IPS-15b (cell line): Measurements from ENCODE around the gene SINHCAF.
"Not testable (repeated sequence)": the region's sequence is repeated elsewhere in the genome, so short reads cannot be mapped to it uniquely, and the experiment has no call there.

Source experiments
- H3K27me3 ChIP-seq: one replicate; pipeline ENCODE4 v1.6.1; 2013; ENCODE audit warnings: low read length; ENCODE audit not compliant: control insufficient read depth, insufficient read depth
- H3K36me3 ChIP-seq: one replicate; pipeline ENCODE4 v1.6.1; 2013; ENCODE audit warnings: low read length; ENCODE audit not compliant: control insufficient read depth, insufficient read depth
- H3K4me1 ChIP-seq: one replicate; pipeline ENCODE4 v1.6.1; 2013; ENCODE audit warnings: mild to moderate bottlenecking, low read length; ENCODE audit not compliant: control insufficient read depth, insufficient read depth
- H3K4me3 ChIP-seq: one replicate; pipeline ENCODE4 v1.5.1; 2013; ENCODE audit warnings: low read depth, low read length
- H3K9ac ChIP-seq: one replicate; pipeline ENCODE4 v1.6.1; 2013; ENCODE audit warnings: low read depth, mild to moderate bottlenecking, low read length
- H3K9me3 ChIP-seq: one replicate; pipeline ENCODE4 v1.6.1; 2013; ENCODE audit warnings: mild to moderate bottlenecking, low read length; ENCODE audit not compliant: control insufficient read depth, insufficient read depth

SINHCAF gene

GRCh38 chr12:31250179-31250578 lies 75.8 kb downstream of the SINHCAF start:
- Histone ChIP-seq H3K27me3 (no peaks in the 10 kb centered on the region), H3K9me3 (no peaks in the 10 kb centered on the region), H3K4me3 (no peak overlapping the region), H3K9ac (no peak overlapping the region), H3K36me3 (no peaks in the 10 kb centered on the region), H3K4me1 (no peaks in the 10 kb centered on the region)

- Histone ChIP-seq H3K9ac (no peak overlapping the region), H3K36me3 (no peaks in the 10 kb centered on the region), H3K9me3 (no peaks in the 10 kb centered on the region), H3K4me1 (no peaks in the 10 kb centered on the region), H3K27me3 (no peaks in the 10 kb centered on the region), H3K4me3 (no peak overlapping the region)
Measured at GRCh38 chr12:31249356-31249755, 76.6 kb downstream of the SINHCAF start.

GRCh38 chr12:31248815-31249214 lies 77.1 kb downstream of the SINHCAF start:
- H3K27me3 ChIP-seq: no peaks in the 10 kb centered on the region

GRCh38 chr12:31248337-31248736 lies 77.6 kb downstream of the SINHCAF start:
- H3K9ac ChIP-seq: no peak overlapping the region
- H3K36me3 ChIP-seq: no peaks in the 10 kb centered on the region
- H3K27me3 ChIP-seq: no peaks in the 10 kb centered on the region
- H3K4me1 ChIP-seq: no peaks in the 10 kb centered on the region
- no peaks in the 10 kb centered on the region for H3K9me3 ChIP-seq
- H3K4me3 ChIP-seq: no peak overlapping the region

More at GRCh38 chr12:31248815-31249214, 77.1 kb downstream of the SINHCAF start:
- no peak overlapping the region for H3K4me3 ChIP-seq
- no peaks in the 10 kb centered on the region for H3K36me3 ChIP-seq
- no peaks in the 10 kb centered on the region for H3K4me1 ChIP-seq
- H3K9me3 ChIP-seq: no peaks in the 10 kb centered on the region
- no peak overlapping the region for H3K9ac ChIP-seq

GRCh38 chr12:31246470-31246850 lies 79.5 kb downstream of the SINHCAF start:
- Histone ChIP-seq H3K4me3 (no peak overlapping the region), H3K27me3 (no peaks in the 10 kb centered on the region), H3K9ac (peak overlapping the region; percentile 50), H3K36me3 (no peaks in the 10 kb centered on the region), H3K4me1 (no peaks in the 10 kb centered on the region), H3K9me3 (no peaks in the 10 kb centered on the region)

- Histone ChIP-seq H3K9ac (peak overlapping the region; percentile 50), H3K4me1 (no peaks in the 10 kb centered on the region), H3K9me3 (no peaks in the 10 kb centered on the region), H3K36me3 (no peaks in the 10 kb centered on the region), H3K4me3 (no peak overlapping the region), H3K27me3 (no peaks in the 10 kb centered on the region)
Measured at GRCh38 chr12:31245822-31246469, 80.0 kb downstream of the SINHCAF start.

GRCh38 chr12:31242418-31242817 lies 83.5 kb downstream of the SINHCAF start:
- not testable (repeated sequence) for H3K4me3 ChIP-seq, H3K27me3 ChIP-seq

GRCh38 chr12:31238764-31239387 lies 87.1 kb downstream of the SINHCAF start:
- Histone ChIP-seq H3K9ac (no peak overlapping the region), H3K4me3 (no peak overlapping the region), H3K4me1 (no peaks in the 10 kb centered on the region), H3K9me3 (no peaks in the 10 kb centered on the region), H3K36me3 (no peaks in the 10 kb centered on the region), H3K27me3 (no peaks in the 10 kb centered on the region)

More at GRCh38 chr12:31242418-31242817, 83.5 kb downstream of the SINHCAF start:
- not testable (repeated sequence) for H3K36me3 ChIP-seq, H3K4me1 ChIP-seq, H3K9ac ChIP-seq, H3K9me3 ChIP-seq

- H3K9me3 ChIP-seq, H3K9ac ChIP-seq, H3K4me1 ChIP-seq, H3K27me3 ChIP-seq, H3K4me3 ChIP-seq, H3K36me3 ChIP-seq: not testable (repeated sequence)
Measured at GRCh38 chr12:31238333-31238732, 87.6 kb downstream of the SINHCAF start.

GRCh38 chr12:31236998-31237637 lies 88.8 kb downstream of the SINHCAF start:
- Histone ChIP-seq H3K4me3 (no peak overlapping the region), H3K27me3 (peaks cover 2% of the 10 kb centered on the region), H3K36me3 (no peaks in the 10 kb centered on the region), H3K9me3 (no peaks in the 10 kb centered on the region), H3K4me1 (no peaks in the 10 kb centered on the region), H3K9ac (no peak overlapping the region)

- Histone ChIP-seq H3K4me3 (no peak overlapping the region), H3K27me3 (peaks cover 2% of the 10 kb centered on the region), H3K4me1 (peaks cover 2% of the 10 kb centered on the region), H3K9me3 (no peaks in the 10 kb centered on the region), H3K9ac (no peak overlapping the region), H3K36me3 (no peaks in the 10 kb centered on the region)
Measured at GRCh38 chr12:31235868-31236395, 90.0 kb downstream of the SINHCAF start.
